ENCODE data around the gene CEP41.

Gene CEP41

DNA sequence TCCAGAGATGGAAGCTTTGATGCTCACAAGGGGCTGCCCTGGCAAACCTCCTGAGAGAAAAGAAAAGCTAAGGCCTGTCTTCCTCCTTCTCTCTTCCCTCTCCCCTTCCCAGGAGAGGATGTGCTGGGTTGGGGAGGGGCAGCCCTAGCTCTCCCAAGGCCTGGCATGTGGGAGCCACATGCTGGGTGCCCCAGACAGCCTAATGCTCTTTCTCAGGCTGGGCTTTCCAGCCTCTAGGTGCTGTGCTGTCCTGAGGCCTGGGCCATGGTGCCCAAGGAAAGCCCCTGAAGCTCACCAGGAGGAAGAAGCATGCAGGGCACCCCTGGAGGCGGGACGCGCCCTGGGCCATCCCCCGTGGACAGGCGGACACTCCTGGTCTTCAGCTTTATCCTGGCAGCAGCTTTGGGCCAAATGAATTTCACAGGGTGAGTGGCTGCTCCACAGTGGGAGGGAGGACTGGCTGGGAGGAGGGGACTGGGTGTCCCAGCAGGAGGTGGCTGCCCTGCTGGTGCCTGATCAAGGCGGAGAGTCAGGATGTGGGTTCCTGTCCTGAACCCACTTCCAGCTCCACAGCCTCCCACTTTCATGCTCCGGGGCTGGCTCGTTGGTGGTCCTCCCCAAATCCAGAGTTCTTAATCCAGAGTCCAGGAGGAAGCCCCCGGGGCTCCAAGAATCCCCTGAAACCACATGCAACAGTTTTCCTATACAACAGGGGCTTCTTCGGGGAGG, 94.5 kb downstream of the CEP41 start:
- no peak for DNase-seq

DNA sequence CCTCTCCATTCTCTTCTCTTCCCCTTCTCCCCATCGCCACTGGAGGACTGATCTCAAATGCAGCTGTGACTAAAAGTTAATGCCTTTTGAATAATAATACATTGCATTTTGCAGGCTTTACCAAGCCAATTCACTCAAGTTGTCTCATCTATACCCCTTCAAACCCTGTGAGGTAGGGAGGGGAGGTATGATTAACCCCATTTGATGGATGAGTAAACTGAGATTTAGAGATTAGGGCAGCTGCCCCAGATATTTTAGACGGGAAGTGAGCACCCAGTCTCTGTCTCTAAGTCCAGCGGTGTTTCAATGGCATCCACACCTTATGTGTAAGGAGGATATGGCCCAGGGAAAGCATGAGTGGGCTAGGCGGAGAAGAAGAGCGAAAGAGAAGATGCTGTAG, 95.1 kb downstream of the CEP41 start:
- no peak for DNase-seq

DNA sequence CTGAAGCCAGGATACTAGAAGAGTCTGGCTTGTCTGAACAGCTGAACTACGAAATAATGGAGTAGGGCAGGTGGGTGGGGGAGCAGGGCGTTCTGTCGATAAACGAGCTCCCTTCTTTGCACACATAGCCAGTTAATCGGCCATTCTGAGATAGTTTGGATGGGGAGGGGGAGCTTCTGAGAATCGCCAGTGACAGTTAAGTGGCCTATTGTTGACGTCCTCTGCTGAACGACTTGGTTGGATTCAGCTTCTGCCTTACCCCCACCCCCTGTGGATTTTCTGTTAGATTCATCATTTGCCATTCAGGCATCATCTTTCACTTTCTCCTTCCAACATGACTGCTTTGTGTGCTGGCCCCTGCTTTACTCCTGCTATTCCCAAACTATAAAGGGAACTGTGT, 95.7 kb downstream of the CEP41 start:
- DNase-seq: no peak

DNA sequence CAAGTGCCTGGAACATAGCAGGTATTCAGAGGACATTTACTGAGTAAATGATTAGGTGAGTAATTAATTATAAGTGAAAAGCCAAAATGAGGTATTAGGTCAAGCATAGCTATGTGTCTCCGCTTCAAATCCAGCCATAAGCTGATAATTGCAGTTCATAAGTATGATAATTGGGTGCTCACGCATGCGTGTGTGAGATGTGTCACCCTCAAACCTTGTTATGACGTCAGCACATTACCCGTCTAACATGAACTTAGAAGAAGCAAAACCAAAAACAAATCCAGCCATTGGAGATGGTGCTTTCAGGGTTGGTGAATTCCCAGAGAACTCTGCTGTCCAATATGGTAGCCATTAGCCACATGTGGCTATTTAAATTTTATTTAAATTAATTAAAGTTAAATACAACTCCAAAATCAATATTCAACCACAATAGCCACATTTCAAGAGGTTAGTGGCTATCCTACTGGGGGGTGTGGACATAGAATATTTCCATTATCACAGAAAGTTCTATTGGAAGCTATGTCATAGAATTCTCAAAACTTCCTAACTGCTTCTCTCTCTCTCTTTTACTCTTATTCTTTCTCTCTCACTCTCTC, 96.4 kb downstream of the CEP41 start, which contains the start of gene CPA5:
Gene CPA5 (plus strand): TSS at position 546 of the 596 bp plus-strand sequence. CDS start 1,670 bp downstream, outside the sequence.
- no peak for DNase-seq
